PFSK-1 (cell line): ENCODE data around the gene ACTR8.

Experiments
- FOXP2 ChIP-seq: optimal IDR thresholded peaks from 2 replicates; pipeline ENCODE3; 2011; ENCODE audit warnings: borderline replicate concordance, control low read depth, inconsistent platforms; ENCODE audit not compliant: insufficient read depth; ENCODE audit errors: extremely low read length, extremely low read depth
- POLR2AphosphoS5 ChIP-seq: IDR thresholded peaks from 2 replicates; pipeline ENCODE4 v1.6.1; 2012; ENCODE audit warnings: low read depth, mild to moderate bottlenecking, control low read depth, low read length, moderate library complexity
- REST ChIP-seq, 2 experiments: IDR thresholded peaks; 2 replicates each; pipeline versions ENCODE4 v1.6.1 to v1.8.0; 2011 to 2012; ENCODE audit warnings: low read depth in 2 of 2, low read length in 2 of 2, control low read depth in 1 of 2, inconsistent platforms in 1 of 2, mild to moderate bottlenecking in 1 of 2, moderate library complexity in 1 of 2; ENCODE audit not compliant: insufficient read depth in 1 of 2
- SIN3A ChIP-seq: IDR thresholded peaks from 2 replicates; pipeline ENCODE4 v1.6.1; 2012; ENCODE audit warnings: mild to moderate bottlenecking, low read length, moderate library complexity, borderline replicate concordance; ENCODE audit not compliant: insufficient read depth
- TAF1 ChIP-seq: IDR thresholded peaks from 2 replicates; pipeline ENCODE4 v1.6.1; 2012; ENCODE audit warnings: low read length, control low read depth, borderline replicate concordance; ENCODE audit not compliant: insufficient read depth

Gene ACTR8

GRCh38 chr3:53833053-53833645 lies 48.8 kb downstream of the ACTR8 start:
- TF ChIP-seq REST (IDR thresholded peaks at IDR 0.05; ENCODE audit: insufficient read depth in 1 of 2, low read depth in 2 of 2, low read length in 2 of 2) (no peak), POLR2AphosphoS5 (no peak), TAF1 (no peak), FOXP2 (no peak), SIN3A (no peak)

- TF ChIP-seq FOXP2: no peak
- TF ChIP-seq REST (IDR thresholded peaks at IDR 0.05; ENCODE audit: insufficient read depth in 1 of 2, low read depth in 2 of 2, low read length in 2 of 2): no peak
- TF ChIP-seq SIN3A: no peak
- TF ChIP-seq POLR2AphosphoS5: no peak
- TF ChIP-seq TAF1: no peak
Observed at GRCh38 chr3:53830944-53831343, 51.0 kb downstream of the ACTR8 start.

- TF ChIP-seq SIN3A: no peak
- TF ChIP-seq FOXP2: no peak
- TF ChIP-seq POLR2AphosphoS5: no peak
- no peak for TF ChIP-seq TAF1
- TF ChIP-seq REST (IDR thresholded peaks at IDR 0.05; ENCODE audit: insufficient read depth in 1 of 2, low read depth in 2 of 2, low read length in 2 of 2): no peak
Observed at GRCh38 chr3:53829605-53830004, 52.3 kb downstream of the ACTR8 start.

- TF ChIP-seq POLR2AphosphoS5 (no peak), FOXP2 (no peak), TAF1 (no peak), REST (IDR thresholded peaks at IDR 0.05; ENCODE audit: insufficient read depth in 1 of 2, low read depth in 2 of 2, low read length in 2 of 2) (no peak), SIN3A (no peak)
Observed at GRCh38 chr3:53828581-53828980, 53.4 kb downstream of the ACTR8 start.

- TF ChIP-seq FOXP2 (no peak), TAF1 (no peak), POLR2AphosphoS5 (no peak), SIN3A (no peak), REST (IDR thresholded peaks at IDR 0.05; ENCODE audit: insufficient read depth in 1 of 2, low read depth in 2 of 2, low read length in 2 of 2) (no peak)
Observed at GRCh38 chr3:53826048-53826447, 55.9 kb downstream of the ACTR8 start.
